Measurements from ENCODE around the gene COMT.

The COMT gene

GRCh38 chr22:20011993-20012740, 70.6 kb downstream of the COMT start:
- ChIA-PET CTCF (interaction anchor here (1.0 to 3.8 kb wide), 5 partner anchors 14 to 282 kb away, joined by 4 to 35 read pairs (median 8); no protein-coding TSS in a partner anchor), POLR2A (interaction anchor here (1.2 to 3.8 kb wide), 4 partner anchors 26 to 41 kb away, joined by 4 to 18 read pairs (median 7); no protein-coding TSS in a partner anchor)
- no peak for DNase-seq (ENCODE audit: extremely low spot score)
- TF ChIP-seq LEF1 (IDR thresholded peaks at IDR 0.05; ENCODE audit: borderline replicate concordance) (no peak), FOXK2 (IDR thresholded peaks at IDR 0.05) (no peak), BHLHE40 (IDR thresholded peaks at IDR 0.05; ENCODE audit: borderline replicate concordance) (no peak), HDGF (IDR thresholded peaks at IDR 0.05; ENCODE audit: borderline replicate concordance) (no peak), TARDBP (IDR thresholded peaks at IDR 0.05) (no peak), FOXM1 (IDR thresholded peaks at IDR 0.05; ENCODE audit: borderline replicate concordance) (no peak)

DNA sequence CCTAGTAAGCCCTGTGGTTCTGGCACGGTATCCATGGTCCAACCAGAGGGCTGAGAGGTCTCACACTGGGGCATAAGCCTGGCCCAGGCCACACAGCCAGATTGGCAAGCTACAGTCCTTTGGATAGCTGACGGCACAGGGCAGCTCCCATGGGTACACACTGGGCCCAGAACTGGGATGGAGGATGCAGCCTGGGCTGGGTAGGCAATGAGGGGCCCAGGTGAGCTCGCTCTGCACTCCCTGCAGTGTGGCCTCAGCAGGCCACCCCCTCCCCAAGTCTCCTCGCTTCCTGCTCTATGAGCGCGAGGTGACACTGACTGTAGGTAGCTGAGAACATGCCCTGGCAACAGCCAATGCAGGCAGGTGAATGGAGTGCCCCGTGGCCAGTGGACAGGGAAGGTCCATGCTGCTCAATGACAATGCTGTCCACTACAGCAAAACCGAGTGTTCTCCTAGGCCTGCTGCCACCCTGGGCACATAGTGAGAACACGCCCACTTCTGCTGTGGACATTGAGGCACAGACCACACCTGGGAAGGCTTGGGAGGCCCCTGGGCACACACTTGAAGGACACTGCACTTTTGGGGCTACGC, 71.3 kb downstream of the COMT start:
- ChIA-PET POLR2A (interaction anchor here (1.1 to 3.8 kb wide), 4 partner anchors 25 to 41 kb away, joined by 3 to 18 read pairs (median 6); no protein-coding TSS in a partner anchor), CTCF (interaction anchor here (0.9 to 3.8 kb wide), 16 partner anchors 9 to 289 kb away, joined by 3 to 35 read pairs (median 5); no protein-coding TSS in a partner anchor)
- no peak for DNase-seq (ENCODE audit: extremely low spot score)
- no peak for TF ChIP-seq HDGF (IDR thresholded peaks at IDR 0.05; ENCODE audit: borderline replicate concordance)
- TF ChIP-seq ARNT (IDR thresholded peaks at IDR 0.05): no peak
- no peak for TF ChIP-seq FOXM1 (IDR thresholded peaks at IDR 0.05; ENCODE audit: borderline replicate concordance)
- TF ChIP-seq ELF4 (IDR thresholded peaks at IDR 0.05): no peak
- TF ChIP-seq LEF1 (IDR thresholded peaks at IDR 0.05; ENCODE audit: borderline replicate concordance): no peak

DNA sequence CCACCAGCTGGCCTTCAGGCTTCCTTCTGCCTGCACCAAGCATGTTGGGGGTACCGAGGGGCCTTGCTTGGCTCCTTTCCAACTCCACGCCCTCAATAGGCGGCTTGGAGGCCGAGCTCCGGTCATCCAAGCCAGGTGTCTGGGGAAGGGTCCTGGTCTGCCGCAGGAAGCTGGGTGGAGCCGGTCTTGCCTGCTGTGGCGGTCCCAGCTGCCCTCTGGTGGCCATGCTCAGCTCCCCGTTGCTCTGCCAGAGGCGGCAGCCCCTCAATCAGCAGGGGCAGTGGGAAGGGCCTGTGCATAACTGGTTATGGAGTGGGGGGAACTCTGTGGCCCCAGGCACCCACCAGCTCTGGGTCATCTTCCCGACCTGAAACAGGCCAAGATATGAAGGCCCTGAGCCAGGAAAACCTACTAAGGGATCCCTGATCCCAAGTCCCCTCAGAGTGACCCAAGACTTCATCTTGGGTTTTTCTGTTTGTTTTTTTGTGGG, 71.9 kb downstream of the COMT start:
- DNase-seq (ENCODE audit: extremely low spot score): peak; percentile 78
- ChIA-PET POLR2A (interaction anchor here (1.1 to 3.8 kb wide), 4 partner anchors 25 to 42 kb away, joined by 3 to 18 read pairs (median 6); no protein-coding TSS in a partner anchor), CTCF (interaction anchor here (0.6 to 3.8 kb wide), 18 partner anchors 8 to 289 kb away, joined by 3 to 35 read pairs (median 5); no protein-coding TSS in a partner anchor)
- no peak for TF ChIP-seq SUZ12 (IDR thresholded peaks at IDR 0.05)
- no peak for TF ChIP-seq PKNOX1 (IDR thresholded peaks at IDR 0.05)
- TF ChIP-seq FOXK2 (IDR thresholded peaks at IDR 0.05): no peak
- TF ChIP-seq TARDBP (IDR thresholded peaks at IDR 0.05): no peak
- no peak for TF ChIP-seq ARNT (IDR thresholded peaks at IDR 0.05)
- TF ChIP-seq CTBP1 (IDR thresholded peaks at IDR 0.05; ENCODE audit: borderline replicate concordance): no peak

DNA sequence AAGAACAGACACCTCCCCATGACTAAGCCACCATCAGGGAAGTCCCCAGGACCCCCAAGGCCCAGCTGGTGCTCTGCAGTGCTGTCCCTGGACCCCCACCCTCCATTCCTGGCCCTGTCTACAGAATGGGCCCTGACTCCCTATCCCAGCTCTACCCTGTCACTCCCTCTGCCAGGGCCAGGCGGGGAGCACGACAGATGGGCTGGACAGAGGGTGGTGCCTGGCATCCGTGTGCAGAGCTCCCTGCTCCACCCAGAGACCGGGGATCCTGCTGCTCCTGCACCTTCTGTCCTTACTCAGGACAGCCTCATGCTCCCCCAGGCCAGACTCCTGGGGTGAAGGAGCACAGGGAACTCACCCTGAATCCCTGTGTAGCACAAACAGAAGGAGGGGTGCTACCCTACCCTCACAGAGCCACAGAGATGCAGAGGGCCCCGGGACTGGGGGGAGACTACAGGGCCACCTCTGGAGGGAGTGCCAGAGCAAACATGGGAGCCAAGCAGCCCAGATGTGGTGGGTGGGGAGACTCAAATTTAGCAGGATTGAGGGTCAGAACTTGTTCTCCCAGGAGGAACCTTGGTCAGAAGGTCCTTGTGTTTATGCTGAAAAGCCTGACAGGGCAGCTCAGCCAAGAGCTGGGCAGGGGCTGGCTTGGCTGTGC, 73.1 kb downstream of the COMT start:
- ChIA-PET CTCF (interaction anchor here (0.7 to 3.8 kb wide), 5 partner anchors 41 to 98 kb away, joined by 4 to 35 read pairs (median 10); no protein-coding TSS in a partner anchor), POLR2A (interaction anchor here (0.8 to 3.8 kb wide), 8 partner anchors 13 to 72 kb away, joined by 3 to 18 read pairs (median 5); partner anchors contain the start of genes COMT, DGCR8 and TXNRD2)
- TF ChIP-seq ZNF384 (IDR thresholded peaks at IDR 0.05): no peak
- no peak for TF ChIP-seq FOXA1 (IDR thresholded peaks at IDR 0.05)
- no peak for TF ChIP-seq NFRKB (IDR thresholded peaks at IDR 0.05)
- TF ChIP-seq L3MBTL2 (conservative IDR thresholded peaks at IDR 0.05): no peak
- no peak for DNase-seq (ENCODE audit: extremely low spot score)

DNA sequence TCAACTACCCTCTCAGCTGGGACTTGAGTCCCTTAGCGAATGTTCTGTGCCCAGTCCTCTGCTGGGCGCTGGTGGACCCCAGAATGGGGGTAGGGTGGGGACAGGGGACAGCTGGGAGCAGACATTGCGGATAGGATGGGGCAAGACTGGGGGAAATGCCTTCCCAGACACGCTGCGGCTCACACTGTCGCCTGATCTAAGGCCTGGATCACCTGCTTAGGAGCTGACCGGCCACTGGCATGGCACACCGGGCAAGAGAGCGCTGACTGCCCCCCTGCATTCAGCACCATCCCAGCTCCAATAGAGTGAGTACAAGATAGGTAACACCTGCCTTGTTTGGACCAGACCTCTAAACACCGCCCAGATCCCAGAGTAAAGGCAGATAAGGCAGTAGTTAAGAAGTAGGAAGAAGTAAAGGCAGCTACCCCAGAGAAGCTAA, 73.6 kb downstream of the COMT start:
- no peak for TF ChIP-seq PKNOX1 (IDR thresholded peaks at IDR 0.05)
- no peak for TF ChIP-seq FOXK2 (IDR thresholded peaks at IDR 0.05)
- no peak for TF ChIP-seq BHLHE40 (IDR thresholded peaks at IDR 0.05; ENCODE audit: borderline replicate concordance)
- TF ChIP-seq FOXM1 (IDR thresholded peaks at IDR 0.05; ENCODE audit: borderline replicate concordance): no peak
- TF ChIP-seq ZNF384 (IDR thresholded peaks at IDR 0.05): no peak
- no peak for TF ChIP-seq ELF4 (IDR thresholded peaks at IDR 0.05)
- no peak for TF ChIP-seq SP1 (IDR thresholded peaks at IDR 0.05)
- TF ChIP-seq TARDBP (IDR thresholded peaks at IDR 0.05): no peak
- no peak for TF ChIP-seq LEF1 (IDR thresholded peaks at IDR 0.05; ENCODE audit: borderline replicate concordance)
- no peak for TF ChIP-seq CTBP1 (IDR thresholded peaks at IDR 0.05; ENCODE audit: borderline replicate concordance)
- TF ChIP-seq SUZ12 (IDR thresholded peaks at IDR 0.05): no peak
- no peak for TF ChIP-seq NFRKB (IDR thresholded peaks at IDR 0.05)
- TF ChIP-seq HDGF (IDR thresholded peaks at IDR 0.05; ENCODE audit: borderline replicate concordance): no peak
- TF ChIP-seq L3MBTL2 (conservative IDR thresholded peaks at IDR 0.05): no peak
- no peak for TF ChIP-seq ARNT (IDR thresholded peaks at IDR 0.05)
- no peak for TF ChIP-seq FOXA1 (IDR thresholded peaks at IDR 0.05)
- no peak for DNase-seq (ENCODE audit: extremely low spot score)
- POLR2A ChIA-PET: interaction anchor here (1.0 to 3.8 kb wide), 8 partner anchors 14 to 73 kb away, joined by 4 to 18 read pairs (median 5); partner anchors contain the start of genes COMT, DGCR8 and TXNRD2
- CTCF ChIA-PET: interaction anchor here (1.2 to 3.8 kb wide), 4 partner anchors 41 to 49 kb away, joined by 4 to 35 read pairs (median 14); no protein-coding TSS in a partner anchor

Measured in HEK293T (cell line).